Loucy (cell line): Measurements from ENCODE around the gene BIN2.

ENCODE experiments used
- H2AFZ ChIP-seq: fragments of 200-600 bp; sonication (generic); 2 replicates; pipeline ENCODE4 v1.6.0; 2016; ENCODE audit warnings: antibody characterized with exemption, mild to moderate bottlenecking, low read length, moderate library complexity
- H3F3A ChIP-seq: fragments of 200-600 bp; 2 replicates; pipeline ENCODE4 v1.6.0; 2016; ENCODE audit warnings: antibody characterized with exemption, low read depth, mild to moderate bottlenecking
- H3K27me3 ChIP-seq: fragments of 200-600 bp; sonication (generic); 2 replicates; pipeline ENCODE4 v1.6.1; 2014; ENCODE audit warnings: low read length, mild to moderate bottlenecking; ENCODE audit not compliant: insufficient read depth, poor library complexity, severe bottlenecking
- H3K36me3 ChIP-seq: fragments of 200-600 bp; sonication (generic); 2 replicates; pipeline ENCODE4 v1.6.1; 2016; ENCODE audit warnings: low read length; ENCODE audit not compliant: insufficient read depth
- H3K4me1 ChIP-seq: fragments of 200-600 bp; sonication (generic); 2 replicates; pipeline ENCODE4 v1.5.1; 2014; ENCODE audit warnings: low read length, mild to moderate bottlenecking; ENCODE audit not compliant: insufficient read depth, poor library complexity, severe bottlenecking
- H3K4me2 ChIP-seq: fragments of 200-600 bp; sonication (generic); 2 replicates; pipeline ENCODE4 v1.6.0; 2014; ENCODE audit warnings: antibody characterized with exemption, low read length, low read depth, mild to moderate bottlenecking; ENCODE audit not compliant: poor library complexity, severe bottlenecking
- H3K4me3 ChIP-seq: fragments of 200-600 bp; sonication (generic); 2 replicates; pipeline ENCODE4 v1.5.1; 2014; ENCODE audit warnings: low read length, mild to moderate bottlenecking, mixed read lengths; ENCODE audit not compliant: poor library complexity, severe bottlenecking
- H3K79me2 ChIP-seq: fragments of 200-600 bp; sonication (generic); 2 replicates; pipeline ENCODE4 v1.6.1; 2014; ENCODE audit warnings: low read length; ENCODE audit not compliant: insufficient read depth
- H3K9ac ChIP-seq: fragments of 200-600 bp; sonication (generic); 2 replicates; pipeline ENCODE4 v1.6.0; 2014; ENCODE audit warnings: mild to moderate bottlenecking, low read depth, low read length, moderate library complexity; ENCODE audit not compliant: poor library complexity, severe bottlenecking
- H3K9me2 ChIP-seq: fragments of 200-600 bp; sonication (generic); replicated peaks from 2 replicates; pipeline ENCODE4 v1.6.1; 2016; ENCODE audit warnings: low read depth, low read length, mixed read lengths
- H3K9me3 ChIP-seq: fragments of 200-600 bp; sonication (generic); 2 replicates; pipeline ENCODE4 v1.6.1; 2014; ENCODE audit warnings: mild to moderate bottlenecking, antibody characterized with exemption, low read length, low read depth; ENCODE audit not compliant: insufficient read depth
- H4K20me1 ChIP-seq: fragments of 200-600 bp; sonication (generic); 2 replicates; pipeline ENCODE4 v1.6.0; 2014; ENCODE audit warnings: antibody characterized with exemption, low read length, mild to moderate bottlenecking; ENCODE audit not compliant: insufficient read depth, poor library complexity, severe bottlenecking
- CTCF ChIP-seq: fragments of 200-600 bp; sonication (generic); conservative IDR thresholded peaks from 2 replicates; pipeline ENCODE4 v1.5.1; 2014; ENCODE audit warnings: mild to moderate bottlenecking, antibody characterized with exemption, low read length
- EZH2phosphoT487 ChIP-seq: fragments of 200-600 bp; IDR thresholded peaks from 2 replicates; pipeline ENCODE4 v1.6.1; 2018; ENCODE audit warnings: antibody characterized with exemption, mild to moderate bottlenecking, moderate library complexity, borderline replicate concordance

BIN2 gene

GRCh38 chr12:51246254-51246853 lies 77.6 kb downstream of the BIN2 start:
- H3K27me3 ChIP-seq, result no peaks in the 10 kb centered on the region
- H3K9me3 ChIP-seq, result no peaks in the 10 kb centered on the region
- no peaks in the 10 kb centered on the region for H3K9me2 ChIP-seq
- H3K4me1 ChIP-seq, result peaks cover 22% of the 10 kb centered on the region
- TF ChIP-seq CTCF (peak; percentile 33), EZH2phosphoT487 (no peak)
- H3K79me2 ChIP-seq, result peaks cover 38% of the 10 kb centered on the region; the same call in 1 of the 2 replicates
- H3K4me2 ChIP-seq, result peak overlapping the region; percentile 39
- H2AFZ ChIP-seq, result no peak overlapping the region
- H4K20me1 ChIP-seq, result peaks cover 14% of the 10 kb centered on the region
- H3F3A ChIP-seq, result peaks cover 10% of the 10 kb centered on the region; the same call in 1 of the 2 replicates
- H3K9ac ChIP-seq, result peak overlapping the region; percentile 26
- no peak overlapping the region for H3K4me3 ChIP-seq
- H3K36me3 ChIP-seq, result peaks cover 65% of the 10 kb centered on the region; the same call in 1 of the 2 replicates

- Histone ChIP-seq H3K79me2 (peaks cover 45% of the 10 kb centered on the region), H3K4me2 (peak overlapping the region; percentile 39), H3K9me2 (no peaks in the 10 kb centered on the region), H4K20me1 (peaks cover 20% of the 10 kb centered on the region), H3K36me3 (peaks cover 67% of the 10 kb centered on the region; the same call in 1 of the 2 replicates), H3K27me3 (no peaks in the 10 kb centered on the region), H3F3A (peaks cover 10% of the 10 kb centered on the region; the same call in 1 of the 2 replicates), H3K4me1 (peaks cover 29% of the 10 kb centered on the region), H3K9ac (no peak overlapping the region), H2AFZ (no peak overlapping the region), H3K9me3 (no peaks in the 10 kb centered on the region), H3K4me3 (no peak overlapping the region)
- TF ChIP-seq EZH2phosphoT487 (no peak), CTCF (no peak)
These were observed 78.3 kb downstream of the BIN2 start for GRCh38 chr12:51245476-51246253.

- no peaks in the 10 kb centered on the region for H3K27me3 ChIP-seq
- no peaks in the 10 kb centered on the region for H3K9me3 ChIP-seq
- TF ChIP-seq EZH2phosphoT487, result no peak
- H3K36me3 ChIP-seq, result peaks cover 67% of the 10 kb centered on the region; the same call in 1 of the 2 replicates
- H3K4me3 ChIP-seq, result no peak overlapping the region
- no peak overlapping the region for H2AFZ ChIP-seq
- H4K20me1 ChIP-seq, result peaks cover 34% of the 10 kb centered on the region
- H3F3A ChIP-seq, result peaks cover 10% of the 10 kb centered on the region; the same call in 1 of the 2 replicates
- H3K9ac ChIP-seq, result no peak overlapping the region
- no peak overlapping the region for H3K4me2 ChIP-seq
- no peaks in the 10 kb centered on the region for H3K9me2 ChIP-seq
- H3K4me1 ChIP-seq, result peaks cover 40% of the 10 kb centered on the region
- H3K79me2 ChIP-seq, result peaks cover 55% of the 10 kb centered on the region
These were observed 79.7 kb downstream of the BIN2 start for GRCh38 chr12:51244269-51244668.
